Panc1 (cell line): Measurements from ENCODE around the gene TMEM266. TPM values are rescaled to one million over a fixed set of nuclear protein-coding genes. Genes with fewer than 3 reads are reported as not detected.

Experiments used
- ATAC-seq: fragments of 200-7000 bp; cut with Tn5 transposase; 2 replicates; pipeline ENCODE4 v1.9.1; 2020; ENCODE audit warnings: mild to moderate bottlenecking, moderate library complexity
- BruUV-seq: library from RNA; stranded (reverse); fragments of 400-500 nt; replicated peaks from 2 replicates; lab custom pipeline; 2021; lab: Mats Ljungman, UMichigan
- CTCF ChIA-PET: fragments of 300-600 bp; sonication (Branson Sonifier 250); formaldehyde crosslinking; loops from one replicate; lab custom pipeline; 2022; ENCODE audit warnings: antibody characterized with exemption; lab: Charles Lee
- POLR2A ChIA-PET: fragments of 300-600 bp; sonication (Branson Sonifier 250); formaldehyde crosslinking; loops from one replicate; lab custom pipeline; 2022; ENCODE audit warnings: antibody characterized with exemption; lab: Charles Lee
- DNase-seq: peaks from one replicate; pipeline ENCODE4 v3.0.0-alpha.2; 2010; ENCODE audit warnings: low read depth, low spot score
- H3K27ac ChIP-seq: 2 replicates; pipeline ENCODE4 v1.5.1; 2011; ENCODE audit warnings: mild to moderate bottlenecking, low read length, inconsistent platforms
- H3K27me3 ChIP-seq: fragments of 200-500 bp; sonication (Bioruptor generic); 2 replicates; pipeline ENCODE4 v1.6.0; 2014; ENCODE audit warnings: low read length, inconsistent platforms; ENCODE audit not compliant: control insufficient read depth, insufficient read depth
- H3K36me3 ChIP-seq: fragments of 200-500 bp; sonication (Bioruptor generic); 2 replicates; pipeline ENCODE4 v1.5.1; 2014; ENCODE audit warnings: inconsistent platforms, mild to moderate bottlenecking, low read length, moderate library complexity; ENCODE audit not compliant: control insufficient read depth, insufficient read depth
- H3K4me1 ChIP-seq: 2 replicates; pipeline ENCODE4 v1.5.1; 2011; ENCODE audit warnings: inconsistent platforms, mild to moderate bottlenecking, low read length, moderate library complexity; ENCODE audit not compliant: control insufficient read depth, insufficient read depth
- H3K4me3 ChIP-seq, 2 experiments: 2 replicates each; pipeline ENCODE4 v1.5.1; 2011 to 2012; ENCODE audit warnings: low read depth in 2 of 2, low read length in 2 of 2, mild to moderate bottlenecking in 2 of 2, inconsistent platforms in 1 of 2, moderate library complexity in 1 of 2
- H3K9me3 ChIP-seq: fragments of 200-500 bp; sonication (Bioruptor generic); 2 replicates; pipeline ENCODE4 v1.5.1; 2014; ENCODE audit warnings: low read depth, mild to moderate bottlenecking, inconsistent platforms, low read length, moderate library complexity; ENCODE audit not compliant: control insufficient read depth, insufficient read depth
- CTCF ChIP-seq: fragments of 450-650 bp; IDR thresholded peaks from 2 replicates; pipeline ENCODE4 v1.5.1; 2017; ENCODE audit warnings: mild to moderate bottlenecking
- POLR2AphosphoS5 ChIP-seq: IDR thresholded peaks from 2 replicates; pipeline ENCODE4 v1.6.1; 2012; ENCODE audit warnings: mild to moderate bottlenecking, low read depth, low read length, moderate library complexity
- SIN3A ChIP-seq: IDR thresholded peaks from 2 replicates; pipeline ENCODE4 v1.6.1; 2012; ENCODE audit warnings: low read depth, mild to moderate bottlenecking, low read length, moderate library complexity, borderline replicate concordance; ENCODE audit not compliant: insufficient read depth
- TCF7L2 ChIP-seq: IDR thresholded peaks from 2 replicates; pipeline ENCODE4 v1.6.1; 2011; ENCODE audit warnings: mild to moderate bottlenecking, low read depth, low read length, inconsistent platforms
- in situ Hi-C: cut with HindIII; loops from 2 replicates; pipeline ENCODE4 v1.10.0; 2016; ENCODE audit warnings: low sequenced_read_pairs, low pct_unique_long_range_greater_than_20kb
- intact Hi-C: fragments of 100-400 bp; cut with micrococcal nuclease; formaldehyde crosslinking; loops from one replicate; pipeline ENCODE4 v1.10.0; 2022; ENCODE audit not compliant: unreplicated experiment
- total RNA-seq: library from RNA; stranded (reverse); gene quantifications from one replicate; pipeline ENCODE4 v1.2.1, GENCODE V29; 2021; ENCODE audit not compliant: unreplicated experiment
- TF ChIP-seq, protein P1 (sequence below), 2 experiments: IDR thresholded peaks; 2 replicates each; pipeline ENCODE4 v1.6.1; 2011 to 2012; ENCODE audit warnings: low read depth in 2 of 2, control low read depth in 1 of 2, low read length in 1 of 2, mild to moderate bottlenecking in 1 of 2, moderate library complexity in 1 of 2; ENCODE audit not compliant: insufficient read depth in 1 of 2

The TMEM266 gene
- total RNA-seq, 1 experiment from 2014 or later = 0.21 TPM

DNA sequence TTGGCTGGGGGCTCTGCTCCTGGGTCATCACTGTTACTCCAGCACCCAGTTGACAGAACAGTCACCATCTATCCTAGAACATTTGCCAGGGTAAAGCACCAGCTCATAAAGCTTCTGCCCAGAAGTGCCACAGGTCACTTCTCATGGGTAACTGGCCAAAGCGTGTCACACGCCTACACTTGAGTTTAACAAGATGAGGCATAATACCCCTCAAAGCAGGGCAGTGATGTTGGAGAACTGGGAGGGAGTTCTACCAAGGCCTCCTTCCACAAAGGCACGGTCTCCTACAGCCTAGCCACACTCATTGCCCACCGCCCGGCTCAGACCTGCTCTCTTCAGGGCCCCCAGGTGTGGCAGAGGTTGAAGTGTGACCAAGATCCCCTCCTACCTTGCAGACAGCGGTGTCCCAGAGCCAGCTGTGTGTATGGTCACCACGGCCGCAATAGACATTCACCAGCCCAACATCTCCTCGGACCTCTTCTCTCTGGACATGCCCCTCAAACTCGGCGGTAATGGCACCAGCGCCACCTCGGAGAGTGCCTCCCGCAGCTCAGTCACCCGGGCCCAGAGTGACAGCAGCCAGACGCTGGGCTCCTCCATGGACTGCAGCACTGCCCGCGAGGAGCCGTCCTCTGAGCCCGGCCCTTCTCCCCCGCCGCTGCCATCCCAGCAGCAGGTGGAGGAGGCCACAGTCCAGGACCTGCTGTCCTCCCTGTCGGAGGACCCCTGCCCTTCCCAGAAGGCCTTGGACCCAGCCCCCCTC, 143.7 kb downstream of the TMEM266 start:
- Histone ChIP-seq H3K9me3 (no peaks in the 10 kb centered on the region), H3K4me3 (no peak overlapping the region), H3K27me3 (no peaks in the 10 kb centered on the region), H3K27ac (no peak overlapping the region), H3K36me3 (no peaks in the 10 kb centered on the region), H3K4me1 (no peaks in the 10 kb centered on the region; the same call in 1 of the 2 replicates)
- ATAC-seq (no peak), DNase-seq (no peak)
- POLR2A ChIA-PET = interaction anchor here (0.9 kb wide), 1 partner anchor 9 kb away, joined by 3 read pairs; no protein-coding TSS in a partner anchor
- TF ChIP-seq POLR2AphosphoS5 (no peak), CTCF (no peak), SIN3A (no peak), TCF7L2 (no peak)
- TF ChIP-seq, protein P1, sequence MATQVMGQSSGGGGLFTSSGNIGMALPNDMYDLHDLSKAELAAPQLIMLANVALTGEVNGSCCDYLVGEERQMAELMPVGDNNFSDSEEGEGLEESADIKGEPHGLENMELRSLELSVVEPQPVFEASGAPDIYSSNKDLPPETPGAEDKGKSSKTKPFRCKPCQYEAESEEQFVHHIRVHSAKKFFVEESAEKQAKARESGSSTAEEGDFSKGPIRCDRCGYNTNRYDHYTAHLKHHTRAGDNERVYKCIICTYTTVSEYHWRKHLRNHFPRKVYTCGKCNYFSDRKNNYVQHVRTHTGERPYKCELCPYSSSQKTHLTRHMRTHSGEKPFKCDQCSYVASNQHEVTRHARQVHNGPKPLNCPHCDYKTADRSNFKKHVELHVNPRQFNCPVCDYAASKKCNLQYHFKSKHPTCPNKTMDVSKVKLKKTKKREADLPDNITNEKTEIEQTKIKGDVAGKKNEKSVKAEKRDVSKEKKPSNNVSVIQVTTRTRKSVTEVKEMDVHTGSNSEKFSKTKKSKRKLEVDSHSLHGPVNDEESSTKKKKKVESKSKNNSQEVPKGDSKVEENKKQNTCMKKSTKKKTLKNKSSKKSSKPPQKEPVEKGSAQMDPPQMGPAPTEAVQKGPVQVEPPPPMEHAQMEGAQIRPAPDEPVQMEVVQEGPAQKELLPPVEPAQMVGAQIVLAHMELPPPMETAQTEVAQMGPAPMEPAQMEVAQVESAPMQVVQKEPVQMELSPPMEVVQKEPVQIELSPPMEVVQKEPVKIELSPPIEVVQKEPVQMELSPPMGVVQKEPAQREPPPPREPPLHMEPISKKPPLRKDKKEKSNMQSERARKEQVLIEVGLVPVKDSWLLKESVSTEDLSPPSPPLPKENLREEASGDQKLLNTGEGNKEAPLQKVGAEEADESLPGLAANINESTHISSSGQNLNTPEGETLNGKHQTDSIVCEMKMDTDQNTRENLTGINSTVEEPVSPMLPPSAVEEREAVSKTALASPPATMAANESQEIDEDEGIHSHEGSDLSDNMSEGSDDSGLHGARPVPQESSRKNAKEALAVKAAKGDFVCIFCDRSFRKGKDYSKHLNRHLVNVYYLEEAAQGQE (IDR thresholded peaks at IDR 0.05; ENCODE audit: insufficient read depth in 1 of 2, low read depth in 2 of 2, low read length in 1 of 2) = no peak
- in situ Hi-C loops = no loop called here
- CTCF ChIA-PET = no interaction called here
- intact Hi-C loops = no loop called here
- BruUV-seq = no TSS peak

DNA sequence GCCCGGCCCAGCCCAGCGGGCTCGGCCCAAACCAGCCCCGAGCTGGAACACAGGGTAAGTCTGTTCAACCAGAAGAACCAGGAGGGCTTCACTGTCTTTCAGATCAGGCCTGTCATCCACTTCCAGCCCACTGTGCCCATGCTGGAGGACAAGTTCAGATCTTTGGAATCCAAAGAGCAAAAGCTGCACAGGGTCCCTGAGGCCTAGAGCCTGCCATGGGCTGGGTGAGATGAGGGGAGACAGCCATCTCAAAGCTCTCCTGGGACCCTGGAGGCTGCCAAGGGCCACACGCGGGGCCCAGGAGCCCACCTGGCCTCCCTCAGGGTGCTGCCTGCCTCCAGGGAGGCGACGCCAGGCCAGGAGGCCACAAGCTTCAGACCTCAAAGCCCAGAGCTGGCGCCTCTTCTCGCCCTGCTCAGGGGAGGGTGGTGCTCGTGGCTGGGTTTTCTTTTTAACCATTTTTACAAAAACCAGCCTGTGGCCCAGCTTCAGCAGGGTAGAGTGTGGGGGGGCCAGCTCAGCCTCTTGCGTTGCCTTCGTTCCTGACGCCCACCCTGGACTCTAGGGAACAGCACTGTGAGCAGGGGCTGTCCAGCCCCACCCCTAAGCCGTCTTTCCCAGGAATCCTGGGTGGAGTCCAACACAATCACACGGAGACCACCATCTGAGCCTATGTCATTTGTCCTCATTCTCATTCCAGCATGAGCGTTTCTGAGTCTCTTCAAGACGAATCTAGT, 144.5 kb downstream of the TMEM266 start:
- in situ Hi-C loops = no loop called here
- no peaks in the 10 kb centered on the region for H3K27me3 ChIP-seq
- H3K36me3 ChIP-seq = no peaks in the 10 kb centered on the region
- no peaks in the 10 kb centered on the region for H3K4me1 ChIP-seq
- no peaks in the 10 kb centered on the region for H3K9me3 ChIP-seq
- ATAC-seq = no peak
- no peak overlapping the region for H3K4me3 ChIP-seq
- no peak for TF ChIP-seq SIN3A
- no TSS peak for BruUV-seq
- ChIA-PET POLR2A (interaction anchor here (0.9 kb wide), 1 partner anchor 10 kb away, joined by 3 read pairs; no protein-coding TSS in a partner anchor), CTCF (no interaction called here)
- H3K27ac ChIP-seq = no peak overlapping the region
- DNase-seq = no peak
- intact Hi-C loops = no loop called here
